ENCODE measurements around the gene LAMB2. TPM values are rescaled to one million over a fixed set of nuclear protein-coding genes. Genes with fewer than 3 reads are reported as not detected.

The LAMB2 gene
- total RNA-seq, 2 donors from 2014 or later = 83.6 to 97.8 TPM

- H3K27me3 Mint-ChIP-seq (ENCODE audit: insufficient read depth) = no peaks in the 10 kb centered on the region
- peak overlapping the region; percentile 84 for H3K27ac ChIP-seq (ENCODE audit: low read depth, low read length)
Measured at GRCh38 chr3:49104052-49104426, 28.8 kb downstream of the LAMB2 start.

GRCh38 chr3:49100046-49100615 is 32.7 kb downstream of the LAMB2 start:
- Histone ChIP-seq H3K4me3 (ENCODE audit: low read length) (no peak overlapping the region), H3K4me1 (ENCODE audit: control insufficient read depth, insufficient read depth, low read length) (peaks cover 6% of the 10 kb centered on the region), H3K27me3 (ENCODE audit: control insufficient read depth, insufficient read depth, low read length, poor library complexity, severe bottlenecking) (no peaks in the 10 kb centered on the region), H3K36me3 (ENCODE audit: control insufficient read depth, insufficient read depth, low read length) (peaks cover 72% of the 10 kb centered on the region), H3K9ac (ENCODE audit: extremely low read depth, low read length, poor library complexity, severe bottlenecking) (no peak overlapping the region), H3K9me3 (ENCODE audit: control insufficient read depth, low read length) (no peaks in the 10 kb centered on the region), H3K27ac (ENCODE audit: low read depth, low read length) (no peak overlapping the region)
- peaks cover 10% of the 10 kb centered on the region for H3K4me1 Mint-ChIP-seq
- H3K36me3 Mint-ChIP-seq (ENCODE audit: low read depth) = peaks cover 61% of the 10 kb centered on the region
- 91 to 95% methylated on average over 9 to 11 of the region's 11 CpGs for WGBS, 2 experiments (ENCODE audit: insufficient coverage in 1 of 2, insufficient read length in 1 of 2)
- H3K27ac Mint-ChIP-seq = no peak overlapping the region
- H3K27me3 Mint-ChIP-seq (ENCODE audit: insufficient read depth) = no peaks in the 10 kb centered on the region
- TF ChIP-seq CTCF (conservative IDR thresholded peaks at IDR 0.05) = no peak
- DNase-seq = no peak
- H3K4me3 Mint-ChIP-seq = no peak overlapping the region
- H3K9me3 Mint-ChIP-seq = no peaks in the 10 kb centered on the region

More at GRCh38 chr3:49104052-49104426, 28.8 kb downstream of the LAMB2 start:
- Histone ChIP-seq H3K27me3 (ENCODE audit: control insufficient read depth, insufficient read depth, low read length, poor library complexity, severe bottlenecking) (no peaks in the 10 kb centered on the region), H3K9ac (ENCODE audit: extremely low read depth, low read length, poor library complexity, severe bottlenecking) (peak overlapping the region; percentile 94), H3K36me3 (ENCODE audit: control insufficient read depth, insufficient read depth, low read length) (peaks cover 54% of the 10 kb centered on the region), H3K4me3 (ENCODE audit: low read length) (peak overlapping the region; percentile 98), H3K9me3 (ENCODE audit: control insufficient read depth, low read length) (no peaks in the 10 kb centered on the region), H3K4me1 (ENCODE audit: control insufficient read depth, insufficient read depth, low read length) (peaks cover 6% of the 10 kb centered on the region)
- Mint-ChIP-seq H3K4me3 (peak overlapping the region; percentile 95), H3K36me3 (ENCODE audit: low read depth) (peaks cover 48% of the 10 kb centered on the region), H3K27ac (peak overlapping the region; percentile 95), H3K9me3 (no peaks in the 10 kb centered on the region), H3K4me1 (peaks cover 16% of the 10 kb centered on the region)
- TF ChIP-seq CTCF (conservative IDR thresholded peaks at IDR 0.05) = no peak
- no peak for DNase-seq
- 10 to 11% methylated on average over 8 of the region's 8 CpGs for WGBS, 2 experiments (ENCODE audit: insufficient coverage in 1 of 2, insufficient read length in 1 of 2)

- no peak for DNase-seq
- Histone ChIP-seq H3K27ac (ENCODE audit: low read depth, low read length) (no peak overlapping the region), H3K4me3 (ENCODE audit: low read length) (no peak overlapping the region), H3K4me1 (ENCODE audit: control insufficient read depth, insufficient read depth, low read length) (peaks cover 10% of the 10 kb centered on the region), H3K27me3 (ENCODE audit: control insufficient read depth, insufficient read depth, low read length, poor library complexity, severe bottlenecking) (no peaks in the 10 kb centered on the region), H3K9ac (ENCODE audit: extremely low read depth, low read length, poor library complexity, severe bottlenecking) (no peak overlapping the region), H3K36me3 (ENCODE audit: control insufficient read depth, insufficient read depth, low read length) (peaks cover 72% of the 10 kb centered on the region), H3K9me3 (ENCODE audit: control insufficient read depth, low read length) (no peaks in the 10 kb centered on the region)
- TF ChIP-seq CTCF (conservative IDR thresholded peaks at IDR 0.05) = no peak
- Mint-ChIP-seq H3K27ac (no peak overlapping the region), H3K4me3 (no peak overlapping the region), H3K36me3 (ENCODE audit: low read depth) (peaks cover 61% of the 10 kb centered on the region), H3K27me3 (ENCODE audit: insufficient read depth) (no peaks in the 10 kb centered on the region), H3K9me3 (no peaks in the 10 kb centered on the region), H3K4me1 (peaks cover 3% of the 10 kb centered on the region)
- 94 to 96% methylated on average over 3 to 13 of the region's 13 CpGs for WGBS, 2 experiments (ENCODE audit: insufficient coverage in 1 of 2, insufficient read length in 1 of 2)
Measured at GRCh38 chr3:49098910-49099630, 33.8 kb downstream of the LAMB2 start.

All from endodermal cell (in vitro differentiated cells).